GM18861 (cell line): ENCODE data around the gene FBLN1.
"Not testable (repeated sequence)": the region's sequence is repeated elsewhere in the genome, so short reads cannot be mapped to it uniquely, and the experiment has no call there.

ENCODE experiments used
- ATAC-seq: cut with Tn5 transposase; IDR thresholded peaks from one replicate; pipeline ENCODE4 v1.9.1; 2021; ENCODE audit not compliant: unreplicated experiment

FBLN1 gene

DNA sequence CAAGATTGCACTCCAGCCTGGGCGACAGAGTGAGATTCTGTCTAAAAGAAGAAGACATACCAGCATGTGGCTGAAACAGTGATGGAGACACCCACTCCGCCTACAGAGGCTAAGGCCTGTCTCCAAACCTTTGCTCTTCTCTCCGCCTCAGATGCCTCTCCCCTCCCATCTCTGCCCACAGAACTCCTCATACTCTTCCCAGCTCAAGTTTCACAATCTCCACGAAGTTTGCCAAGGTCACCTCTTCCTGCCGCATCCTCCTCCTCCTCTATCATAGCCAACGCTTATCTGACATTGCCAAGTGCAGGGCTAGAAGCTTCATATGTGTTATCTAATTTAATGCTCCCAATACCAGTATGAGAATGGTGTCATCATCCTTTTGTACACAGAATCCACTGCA lies 25.9 kb upstream of the FBLN1 start:
- no peak for ATAC-seq

DNA sequence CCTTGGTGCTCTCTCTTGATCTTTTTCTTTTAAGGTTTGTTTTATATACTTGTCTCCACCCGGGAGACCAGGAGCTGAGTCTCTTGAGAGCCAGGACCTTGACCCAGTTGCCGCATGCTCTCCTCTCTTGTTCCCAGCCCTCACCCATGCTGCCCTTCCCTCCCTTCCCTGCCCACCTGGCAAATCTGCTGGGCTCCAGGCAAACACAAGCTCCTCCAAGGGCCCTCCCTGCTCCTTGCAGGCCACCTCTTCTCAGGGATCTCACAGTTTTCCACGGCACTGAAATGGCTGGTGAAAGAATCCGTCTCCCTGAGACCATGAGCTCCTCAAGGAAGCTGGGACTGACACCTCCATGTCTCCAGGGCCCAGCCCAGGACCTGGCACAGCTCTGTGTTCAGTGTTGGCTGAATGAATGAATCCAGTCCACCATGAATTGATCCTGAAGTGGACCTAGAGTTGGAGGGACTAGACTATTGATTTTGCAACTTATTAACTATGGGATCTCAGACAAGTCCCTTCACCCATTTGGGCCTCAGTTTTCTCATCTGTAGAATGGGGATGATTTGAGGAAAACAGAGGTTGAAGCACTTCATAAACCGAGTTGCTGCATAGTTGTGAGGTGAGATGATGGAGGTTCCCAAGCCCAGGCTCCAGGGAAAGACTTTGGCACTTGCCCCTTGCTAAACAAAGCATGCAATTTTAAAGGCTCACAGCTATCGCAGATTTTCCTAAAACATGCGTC lies 25.1 kb upstream of the FBLN1 start:
- ATAC-seq: no peak

DNA sequence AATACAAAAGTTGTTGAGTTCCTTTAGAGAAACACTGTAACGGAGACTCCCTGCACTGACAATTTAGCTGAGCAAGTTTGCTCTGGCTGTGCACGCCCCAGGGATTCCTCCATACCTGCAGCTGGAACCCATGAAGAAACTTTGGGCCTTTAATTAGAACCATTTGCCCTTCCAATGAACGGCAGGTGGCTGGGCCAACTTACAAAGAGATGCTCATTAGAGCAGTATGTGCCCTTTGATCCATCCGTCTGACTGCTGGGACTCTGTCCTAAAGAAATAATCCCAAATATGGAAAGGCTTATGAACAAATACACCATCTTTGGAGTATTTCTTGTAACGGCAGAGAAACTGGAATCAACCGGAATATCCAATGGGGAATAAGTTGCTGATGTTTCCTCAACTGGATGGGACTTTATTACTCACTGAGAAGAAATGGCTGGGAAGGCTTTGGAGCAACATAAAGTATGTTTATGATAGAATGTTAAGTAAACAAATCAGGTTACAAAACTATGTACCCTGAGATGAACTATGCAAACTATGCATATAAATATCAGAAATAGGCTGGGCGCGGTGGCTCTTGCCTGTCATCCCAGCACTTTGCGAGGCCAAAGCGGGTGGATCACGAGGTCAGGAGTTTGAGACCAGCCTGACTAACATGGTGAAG lies 24.4 kb upstream of the FBLN1 start:
- ATAC-seq: no peak

DNA sequence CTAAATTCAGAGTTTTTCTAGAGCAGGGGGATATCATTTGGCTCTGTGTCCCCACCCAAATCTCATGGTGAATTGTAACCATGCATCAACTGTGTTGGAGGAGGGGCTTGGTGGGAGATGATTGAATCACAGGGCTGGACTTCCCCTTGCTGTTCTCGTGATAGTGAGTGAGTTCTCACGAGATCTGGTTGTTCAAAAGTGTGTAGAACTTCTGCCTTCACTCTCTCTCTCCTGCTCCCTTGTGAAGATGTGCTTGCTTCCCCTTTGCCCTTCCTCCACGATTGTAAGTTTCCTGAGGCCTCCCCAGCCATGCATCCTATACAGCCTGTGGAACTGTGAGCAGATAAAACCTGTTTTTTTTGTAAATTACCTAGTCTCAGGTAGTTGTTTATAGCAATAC lies 22.0 kb upstream of the FBLN1 start:
- ATAC-seq: no peak

DNA sequence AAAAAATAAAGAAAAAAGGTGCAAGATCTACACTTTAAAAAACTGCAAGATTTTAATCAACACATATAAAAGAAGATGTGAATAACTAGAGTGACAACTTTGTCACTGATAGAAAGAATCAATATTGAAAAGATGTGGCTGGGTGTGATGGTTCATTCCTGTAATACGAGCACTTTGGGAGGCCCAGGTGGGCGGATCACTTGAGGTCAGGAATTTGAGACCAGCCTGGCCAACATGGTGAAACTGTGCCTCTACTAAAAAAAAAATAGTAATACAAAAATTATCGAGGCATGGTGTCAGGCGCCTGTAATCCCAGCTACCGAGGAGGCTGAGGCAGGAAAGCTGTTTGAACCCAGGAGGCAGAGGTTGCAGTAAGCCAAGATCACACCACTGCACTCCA lies 21.0 kb upstream of the FBLN1 start:
- no peak for ATAC-seq

DNA sequence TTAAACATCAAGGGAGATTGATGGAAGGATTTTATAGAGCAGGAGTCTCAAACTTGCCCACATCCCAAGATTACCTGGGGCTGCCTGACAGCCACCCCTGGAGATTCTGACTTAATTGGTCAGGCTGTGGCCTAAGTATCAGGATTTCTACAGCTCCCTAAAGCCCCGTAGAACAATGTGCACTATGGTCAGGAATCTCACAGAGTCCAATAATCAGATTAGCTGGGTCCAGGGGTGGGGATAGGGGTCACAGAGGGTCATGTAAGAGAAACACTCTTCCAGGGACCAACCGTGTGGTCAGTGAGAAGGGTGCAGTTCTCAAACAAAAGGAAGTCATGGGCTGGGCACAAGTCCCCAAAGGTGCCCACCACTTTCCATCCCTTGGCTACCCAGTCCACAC lies 20.5 kb upstream of the FBLN1 start:
- ATAC-seq: no peak

DNA sequence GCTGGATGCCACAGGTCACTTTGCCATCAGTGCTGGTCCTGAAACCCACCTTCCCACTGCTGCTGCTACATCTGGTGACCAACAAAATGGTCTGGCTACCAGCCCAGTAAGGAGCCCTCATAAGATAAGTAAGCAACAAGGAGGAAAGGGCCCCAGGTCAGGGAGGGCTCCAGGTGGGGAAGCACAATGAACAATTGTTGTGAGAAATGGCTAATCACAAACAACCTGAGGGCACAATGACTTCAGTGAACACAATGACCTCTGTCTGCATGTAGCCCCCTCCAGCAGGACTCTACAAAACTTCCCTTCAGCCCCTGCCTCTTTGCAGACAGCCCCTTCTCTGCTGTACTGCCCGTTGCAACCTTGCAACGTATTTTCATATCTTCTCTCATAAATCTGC lies 19.4 kb upstream of the FBLN1 start:
- no peak for ATAC-seq

DNA sequence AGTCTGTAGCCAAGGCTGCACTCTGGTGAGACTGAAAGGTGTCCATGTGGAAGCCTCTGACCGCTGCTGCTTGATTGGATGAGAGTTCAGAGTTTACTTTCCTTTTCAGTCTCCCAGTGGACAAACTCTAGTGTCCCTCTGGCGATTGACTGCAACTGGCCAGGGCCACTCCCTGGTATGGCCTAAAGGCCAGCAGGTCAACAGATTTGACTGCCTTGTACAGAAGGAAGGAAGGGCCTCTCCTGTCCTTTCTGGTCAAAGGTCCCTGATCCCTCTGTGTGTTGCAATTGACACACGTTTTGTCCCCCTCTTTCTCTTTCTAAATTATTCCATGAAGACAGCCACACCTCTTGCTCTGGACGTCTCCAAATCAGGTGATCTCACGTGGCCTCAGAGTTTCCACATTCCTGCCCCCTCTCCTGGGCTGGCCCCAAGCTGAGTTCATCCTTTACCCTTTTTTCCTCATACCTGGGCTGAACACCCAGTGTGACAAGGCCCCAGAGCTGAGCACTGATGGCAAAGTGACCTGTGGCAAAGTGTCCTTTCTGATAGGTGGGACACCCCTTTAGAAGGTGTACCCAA lies 18.7 kb upstream of the FBLN1 start:
- no peak for ATAC-seq

DNA sequence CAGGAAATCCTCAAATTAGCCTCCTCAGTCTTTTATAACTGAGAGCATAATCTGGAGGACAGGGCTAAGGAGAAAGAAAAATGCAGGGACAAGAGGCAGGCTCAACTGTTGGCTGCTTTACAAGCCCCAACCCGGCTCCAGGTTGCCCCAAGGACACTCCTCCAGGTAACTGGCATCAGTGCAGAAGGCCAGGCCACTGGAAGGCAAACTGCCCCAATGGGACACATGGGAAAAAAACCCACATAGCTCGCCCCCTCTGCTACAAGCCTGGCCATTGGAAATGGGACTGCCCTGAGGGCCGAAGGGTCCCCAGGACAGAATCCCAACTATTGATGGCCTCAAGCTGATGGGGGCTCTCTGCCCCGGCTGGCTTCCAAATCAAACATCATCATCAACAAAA lies 17.9 kb upstream of the FBLN1 start:
- no peak for ATAC-seq

DNA sequence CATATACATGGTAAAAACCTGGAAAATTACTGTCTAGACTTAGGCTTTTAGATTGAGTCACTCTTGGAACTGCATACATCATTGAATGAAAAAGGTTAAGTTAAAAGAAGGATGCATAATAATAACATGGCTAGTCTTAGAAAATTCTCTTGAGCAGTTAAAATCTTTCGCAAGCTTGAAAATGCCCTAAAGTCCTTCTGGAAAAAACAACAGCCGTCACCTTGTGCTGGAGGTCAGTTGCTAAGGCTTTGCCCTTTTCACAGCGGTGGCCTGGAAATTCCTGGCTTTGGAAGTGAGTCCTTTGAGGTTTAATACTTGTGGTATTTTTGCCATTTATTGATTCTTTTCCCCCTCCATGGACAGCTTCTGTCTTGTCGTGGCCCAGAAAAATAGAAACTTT lies 17.4 kb upstream of the FBLN1 start:
- ATAC-seq: no peak

DNA sequence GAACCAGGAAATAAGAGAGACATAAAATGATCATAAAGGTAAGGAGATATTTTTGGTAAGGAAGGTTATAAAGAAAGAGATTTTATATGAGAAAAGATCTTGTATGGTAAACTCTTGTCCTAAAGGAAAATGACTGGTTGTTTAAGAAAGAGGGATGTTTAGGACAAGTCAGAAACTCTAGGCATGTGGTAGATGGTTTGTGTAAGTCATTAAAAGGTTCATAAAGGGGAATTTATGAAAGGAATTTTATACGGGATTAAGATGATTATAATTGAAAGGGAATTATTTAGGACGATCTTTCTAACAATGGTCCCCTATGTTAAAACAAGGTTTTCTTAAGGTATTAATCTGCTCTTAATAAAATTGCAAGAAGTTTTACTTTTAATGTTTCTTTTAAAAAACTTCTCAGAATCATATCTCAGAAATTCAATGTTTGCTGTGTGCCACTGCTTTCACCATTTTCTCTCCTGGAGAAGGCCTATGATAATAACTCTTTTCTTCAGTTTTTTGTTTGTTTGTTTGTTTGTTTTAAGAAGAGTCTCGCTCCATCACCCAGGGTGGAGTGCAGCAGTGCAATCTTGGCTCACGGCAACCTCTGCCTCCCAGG lies 13.8 kb upstream of the FBLN1 start:
- no peak for ATAC-seq

DNA sequence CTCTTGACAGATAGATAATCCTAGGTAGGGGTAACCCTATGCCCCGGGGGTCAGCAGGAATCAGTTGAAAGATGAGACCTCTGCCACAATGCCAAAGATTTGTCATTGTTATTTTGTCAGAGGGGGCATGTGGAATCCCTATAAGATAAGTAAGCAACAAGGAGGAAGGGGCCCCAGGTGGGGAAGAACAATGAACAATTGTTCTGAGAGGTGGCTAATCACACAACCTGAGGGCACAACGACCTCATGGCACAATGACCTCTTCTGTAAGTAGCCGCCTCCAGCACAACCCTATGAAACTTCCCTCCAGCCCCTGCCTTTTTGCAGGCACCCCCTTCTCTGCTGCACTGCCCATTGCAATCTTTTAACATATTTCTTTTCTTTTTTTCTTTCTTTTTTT lies 11.8 kb upstream of the FBLN1 start:
- ATAC-seq: no peak

DNA sequence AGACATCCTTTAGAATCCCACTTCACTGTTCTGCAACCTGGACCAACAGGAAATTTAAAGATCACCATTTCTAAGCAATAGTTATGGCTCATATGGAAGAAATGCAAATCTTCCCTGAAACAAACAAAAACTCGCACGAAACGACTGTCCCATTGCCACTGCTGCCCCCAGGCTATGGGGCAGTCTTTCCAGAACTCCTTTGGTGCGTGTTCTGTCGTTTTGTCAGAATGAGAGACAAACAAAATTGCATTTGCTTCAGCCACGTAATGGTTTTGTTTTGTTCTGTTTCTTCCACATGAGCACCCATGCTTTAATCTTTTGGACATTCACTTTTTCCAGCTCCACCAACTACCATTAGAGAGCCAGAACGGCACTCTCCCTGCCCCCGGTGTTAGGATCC lies 10.8 kb upstream of the FBLN1 start:
- ATAC-seq: no peak

DNA sequence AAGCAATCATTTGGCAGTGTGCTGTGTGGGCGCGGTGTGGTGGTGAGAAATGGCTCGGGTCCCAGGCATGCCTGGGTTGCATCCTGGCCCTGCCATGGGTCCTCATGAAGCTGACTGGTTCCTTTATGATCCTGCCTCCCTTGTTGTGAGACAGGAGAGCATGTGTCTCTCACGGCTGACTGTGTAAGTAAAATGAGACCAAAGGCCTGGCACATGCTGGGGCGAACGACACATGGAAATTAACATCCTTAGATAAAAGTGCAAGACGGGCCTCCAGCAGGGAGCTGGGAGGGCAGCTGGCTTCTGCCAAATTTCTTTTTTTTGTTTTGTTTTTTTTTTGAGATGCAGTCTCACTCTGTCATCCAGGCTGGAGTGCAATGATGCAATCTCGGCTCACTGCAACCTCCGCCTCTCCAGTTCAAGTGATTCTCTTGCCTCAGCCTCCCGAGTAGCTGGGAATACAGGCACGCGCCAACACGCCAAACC lies 9.4 kb upstream of the FBLN1 start:
- no peak for ATAC-seq

DNA sequence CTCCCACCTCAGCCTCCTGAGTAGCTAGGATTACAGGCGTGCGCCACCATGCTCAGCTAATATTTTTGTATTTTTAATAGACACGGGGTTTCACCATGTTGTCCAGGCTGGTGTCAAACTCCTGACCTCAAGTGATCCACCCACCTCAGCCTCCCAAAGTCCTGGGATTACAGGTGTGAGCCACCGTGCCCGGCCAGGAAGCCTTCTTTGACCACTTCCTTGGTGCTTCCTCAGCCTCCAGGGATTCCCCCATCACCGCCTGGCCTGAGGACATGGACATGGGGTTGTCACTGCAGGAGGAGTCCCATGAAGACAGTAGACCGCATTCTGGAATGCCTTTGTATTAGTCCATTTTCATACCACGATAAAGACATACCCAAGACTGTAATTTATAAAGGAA lies 8.4 kb upstream of the FBLN1 start:
- not testable (repeated sequence) for ATAC-seq

DNA sequence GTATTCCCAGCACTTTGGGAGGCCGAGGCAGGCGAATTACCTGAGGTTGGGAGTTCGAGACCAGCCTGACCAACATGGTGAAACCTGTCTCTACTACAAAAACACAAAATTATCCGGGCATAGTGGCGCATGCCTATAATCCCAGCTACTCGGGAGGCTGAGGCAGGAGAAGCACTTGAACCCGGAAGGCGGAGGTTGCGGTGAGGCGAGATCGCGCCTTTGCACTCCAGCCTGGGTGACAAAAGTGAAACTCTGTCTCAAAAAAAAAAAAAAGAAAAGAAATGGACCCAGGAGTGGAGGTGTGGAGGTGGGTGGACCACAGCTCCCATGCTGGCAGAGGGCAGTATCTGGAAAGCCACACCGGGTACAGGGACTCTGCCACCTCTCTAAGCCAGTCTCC lies 7.1 kb upstream of the FBLN1 start:
- not testable (repeated sequence) for ATAC-seq

DNA sequence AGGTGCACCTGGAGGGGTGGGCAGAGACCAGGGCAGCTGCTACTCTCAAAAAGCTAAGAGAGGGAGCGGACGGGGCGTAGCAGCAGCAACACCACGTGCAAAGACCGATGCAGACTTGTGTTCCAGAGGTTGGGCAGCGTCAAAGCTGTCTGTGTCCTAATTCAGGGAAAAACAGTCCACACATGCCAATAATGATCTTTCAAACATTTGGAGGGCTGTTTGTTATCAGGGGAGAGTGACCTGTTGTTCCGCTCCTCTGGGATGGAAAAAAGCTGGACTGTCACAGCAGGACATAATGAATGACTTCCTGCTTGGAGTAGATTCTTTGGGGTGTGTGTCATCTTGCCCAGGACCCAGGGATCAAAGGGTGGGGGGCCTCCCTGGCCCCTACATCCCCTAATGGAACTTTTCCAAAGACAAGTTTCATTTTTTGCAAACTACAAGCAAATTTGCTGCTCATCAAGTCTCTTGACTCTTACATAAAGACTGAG lies 6.2 kb upstream of the FBLN1 start:
- ATAC-seq: no peak

DNA sequence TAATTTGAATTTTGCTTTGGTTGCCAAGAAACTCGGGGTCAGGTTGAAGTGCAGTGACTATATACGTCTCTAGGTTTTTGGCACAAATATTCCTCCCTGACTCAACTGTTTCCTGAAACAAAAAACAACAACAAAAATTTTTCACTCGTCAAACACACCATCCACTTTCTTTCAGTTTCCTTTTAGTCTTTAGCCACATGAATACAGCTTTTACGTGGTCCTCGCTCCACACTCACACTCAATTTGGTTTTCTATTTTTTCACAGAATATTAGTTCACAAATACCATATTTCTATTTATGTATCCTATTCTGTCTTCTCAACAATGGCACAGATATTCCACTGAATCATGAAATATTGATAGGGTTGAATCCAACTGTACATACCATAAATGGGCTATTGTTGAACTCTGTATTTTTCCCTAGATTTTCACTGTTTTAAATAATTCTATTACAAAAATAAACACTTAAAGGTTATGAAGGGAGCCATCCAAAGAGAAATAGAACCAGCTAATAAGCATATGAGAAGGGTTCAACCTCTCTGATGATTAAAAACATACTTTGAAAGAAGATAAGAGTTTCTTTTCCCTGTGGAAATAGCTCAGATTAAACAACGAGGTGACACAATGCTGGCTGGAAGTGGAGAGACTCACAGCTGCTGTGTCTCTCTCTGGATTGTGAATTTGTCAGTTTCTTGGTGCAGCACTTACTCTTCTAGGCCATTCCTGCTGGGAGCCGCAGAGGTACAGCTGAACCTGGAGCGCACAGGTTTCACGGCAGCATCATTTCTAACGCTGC lies 5.1 kb upstream of the FBLN1 start:
- no peak for ATAC-seq

DNA sequence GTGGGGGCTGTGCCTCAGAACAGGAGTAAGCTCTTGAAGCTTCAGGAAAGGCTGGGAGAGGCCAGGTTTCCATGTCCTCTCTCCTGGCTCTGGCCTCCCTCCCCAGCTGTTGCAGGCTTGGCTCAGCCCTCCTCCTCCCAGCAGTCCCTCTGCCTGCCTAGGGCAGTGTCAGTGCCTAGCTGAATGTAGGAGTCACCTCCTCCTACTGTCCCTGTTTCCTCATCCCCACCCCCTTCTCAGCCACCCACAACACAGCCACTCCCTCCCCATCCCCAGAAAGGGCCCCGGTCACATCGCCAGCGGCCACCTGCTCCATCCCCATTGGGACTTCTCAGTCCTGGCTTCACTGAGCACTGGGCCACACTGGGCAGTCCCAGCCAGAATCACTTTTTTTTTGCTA lies 2.9 kb upstream of the FBLN1 start:
- no peak for ATAC-seq

DNA sequence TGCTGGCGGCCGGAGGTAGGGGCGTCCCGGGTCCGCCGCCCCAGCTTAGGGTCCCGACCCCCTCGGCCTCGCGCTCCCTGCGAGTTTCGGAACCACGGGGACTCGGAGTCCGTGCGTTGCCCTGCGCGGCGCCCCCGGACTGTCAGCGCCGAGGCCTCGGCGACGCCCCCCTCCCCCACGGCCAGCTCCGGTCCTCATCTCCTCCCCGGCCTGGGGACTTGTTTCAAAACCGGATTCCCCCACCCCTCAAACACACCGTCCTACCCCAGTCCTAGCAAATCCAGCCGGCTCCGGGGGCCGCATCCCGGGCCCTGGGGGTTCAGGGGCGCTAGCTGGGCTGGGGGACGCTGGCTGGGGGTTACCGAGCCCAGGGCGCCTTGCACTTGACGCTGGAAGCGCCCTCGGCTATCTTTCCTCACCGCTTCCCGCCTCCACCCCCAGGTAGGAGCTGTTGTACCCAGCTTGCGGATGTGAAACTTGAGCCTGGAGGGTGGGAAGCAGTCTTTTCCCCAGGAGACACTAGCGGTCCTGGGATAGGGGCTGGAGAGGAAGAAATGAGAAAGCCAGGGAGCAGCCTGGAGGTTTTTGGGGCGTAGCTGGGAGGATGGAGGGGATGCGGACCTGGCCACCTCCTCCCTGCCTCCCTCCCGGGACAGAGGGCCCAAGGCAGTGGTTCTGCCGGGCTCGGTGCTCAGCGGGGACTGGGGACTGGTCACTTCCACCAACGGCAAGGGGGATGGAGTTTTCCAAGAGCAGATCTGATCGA lies 550 bp downstream of the FBLN1 start:
- no peak for ATAC-seq
